K562 (cell line): ENCODE results near the gene NPAS2. TPM values are rescaled to one million over a fixed set of nuclear protein-coding genes. Genes with fewer than 3 reads are reported as not detected.

ENCODE experiments used
- CHD1 ChIP-seq: fragments of 200-600 bp; sonication (generic); IDR thresholded peaks from one replicate; pipeline ENCODE4 v1.6.1; 2012; ENCODE audit warnings: mild to moderate bottlenecking, moderate library complexity, low read length, inconsistent platforms
- MAFK ChIP-seq: IDR thresholded peaks from 2 replicates; pipeline ENCODE4 v1.6.1; 2011; ENCODE audit warnings: low read length, improper control_type of control experiment
- MTA3 ChIP-seq: fragments of 450-650 bp; formaldehyde crosslinking; IDR thresholded peaks from 2 replicates; pipeline ENCODE4 v1.6.1; 2017; ENCODE audit warnings: mild to moderate bottlenecking, borderline replicate concordance
- RNF219 ChIP-seq: fragments of 250-450 bp; sonication (Bioruptor Pico); IDR thresholded peaks from 2 replicates; pipeline ENCODE4 v1.5.0; 2022; ENCODE audit warnings: mild to moderate bottlenecking
- polyA plus RNA-seq, 8 experiments: library from polyadenylated mRNA; depleted of rRNA in 4 of 8; stranded (reverse) in 5 of 8; unstranded in 3 of 8; fragments of >200 nt; fragmentation: Nextera tagmentation in 2 of 8; fragmentation: Illumina TruSeq in 1 of 8; extraction: Ambion mirVana in 2 of 8; extraction: Trizol in 1 of 8; gene quantifications; 2 replicates each; pipeline versions ENCODE4 v1.2.1 to v1.2.3, GENCODE V29; 2011 to 2014; ENCODE audit warnings: inconsistent platforms in 1 of 8, missing spikeins in 1 of 8
- total RNA-seq, 7 experiments: library from RNA; depleted of rRNA in 6 of 7; stranded (reverse); fragments of >200 nt in 6 of 7; fragmentation: Illumina TruSeq in 2 of 7; extraction: Trizol in 2 of 7; gene quantifications; 2 replicates each; pipeline versions ENCODE4 v1.2.1 to v1.2.3, GENCODE V29; 2011 to 2021; ENCODE audit warnings: low replicate concordance in 1 of 7
- TF ChIP-seq, protein P1 (sequence below): fragments of 450-650 bp; conservative IDR thresholded peaks from 2 replicates; pipeline ENCODE4 v1.6.1; 2016; ENCODE audit warnings: missing genetic modification characterization, low read depth, mild to moderate bottlenecking, control low read depth, missing compliant biosample characterization

NPAS2 gene
- total and polyA plus RNA-seq, 9 of the 15 experiments (the other 6 are each of a cell fraction or from before 2014, with no cell fraction given): 0.06 to 0.29 (median 0.07) TPM; not detected in 5

DNA sequence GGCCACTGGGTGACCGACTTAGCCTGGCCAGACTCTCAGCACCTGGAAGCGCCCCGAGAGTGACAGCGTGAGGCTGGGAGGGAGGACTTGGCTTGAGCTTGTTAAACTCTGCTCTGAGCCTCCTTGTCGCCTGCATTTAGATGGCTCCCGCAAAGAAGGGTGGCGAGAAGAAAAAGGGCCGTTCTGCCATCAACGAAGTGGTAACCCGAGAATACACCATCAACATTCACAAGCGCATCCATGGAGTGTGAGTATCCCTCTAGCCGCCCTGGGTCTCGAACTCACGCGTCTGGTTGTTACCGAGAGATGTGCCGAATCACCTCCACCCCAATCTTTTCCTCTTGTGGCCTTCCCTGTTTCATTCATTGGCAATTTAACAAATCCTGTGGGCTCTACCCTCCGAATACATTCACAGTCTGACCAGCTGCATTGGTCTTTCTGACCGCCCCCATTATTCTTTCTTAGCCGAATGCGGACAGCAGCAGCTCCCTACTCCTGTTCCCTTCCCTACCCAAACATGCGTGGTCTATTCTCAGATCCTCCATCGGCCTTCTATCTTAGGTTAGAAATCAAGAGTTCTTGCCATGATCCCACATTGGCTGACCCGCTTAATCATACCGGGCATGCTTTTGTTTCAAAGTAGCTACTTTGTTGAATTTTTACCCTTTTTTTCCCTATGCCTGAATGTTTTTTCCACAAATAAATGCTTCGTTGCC, 182.8 kb downstream of the NPAS2 start (continued):
- TF ChIP-seq MTA3 (no peak), MAFK (no peak), CHD1 (peak; percentile 66), RNF219 (CRISPR knock-in tag) (no peak)
- TF ChIP-seq, protein P1, sequence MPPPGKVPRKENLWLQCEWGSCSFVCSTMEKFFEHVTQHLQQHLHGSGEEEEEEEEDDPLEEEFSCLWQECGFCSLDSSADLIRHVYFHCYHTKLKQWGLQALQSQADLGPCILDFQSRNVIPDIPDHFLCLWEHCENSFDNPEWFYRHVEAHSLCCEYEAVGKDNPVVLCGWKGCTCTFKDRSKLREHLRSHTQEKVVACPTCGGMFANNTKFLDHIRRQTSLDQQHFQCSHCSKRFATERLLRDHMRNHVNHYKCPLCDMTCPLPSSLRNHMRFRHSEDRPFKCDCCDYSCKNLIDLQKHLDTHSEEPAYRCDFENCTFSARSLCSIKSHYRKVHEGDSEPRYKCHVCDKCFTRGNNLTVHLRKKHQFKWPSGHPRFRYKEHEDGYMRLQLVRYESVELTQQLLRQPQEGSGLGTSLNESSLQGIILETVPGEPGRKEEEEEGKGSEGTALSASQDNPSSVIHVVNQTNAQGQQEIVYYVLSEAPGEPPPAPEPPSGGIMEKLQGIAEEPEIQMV: 0 out of 2 replicates have a peak, but pooled peaks have one; percentile 5
